Adipocyte (in vitro differentiated cells): ENCODE measurements around the gene NES.

Experiments used
- DNase-seq: peaks from one replicate; pipeline ENCODE4 v3.0.0-alpha.2; 2015; ENCODE audit warnings: low read depth
- H3K27me3 ChIP-seq: replicated peaks from 2 replicates; pipeline ENCODE4 v1.7.0; 2013; ENCODE audit warnings: mild to moderate bottlenecking, low read length, moderate library complexity; ENCODE audit not compliant: control insufficient read depth, insufficient read depth
- H3K36me3 ChIP-seq: 2 replicates; pipeline ENCODE4 v1.7.0; 2013; ENCODE audit warnings: low read length, mild to moderate bottlenecking, moderate library complexity; ENCODE audit not compliant: control insufficient read depth, insufficient read depth, severe bottlenecking
- H3K4me1 ChIP-seq: 2 replicates; pipeline ENCODE4 v1.7.0; 2013; ENCODE audit warnings: mild to moderate bottlenecking, low read length, moderate library complexity; ENCODE audit not compliant: control insufficient read depth, insufficient read depth
- H3K4me3 ChIP-seq: 2 replicates; pipeline ENCODE4 v1.7.0; 2013; ENCODE audit warnings: mild to moderate bottlenecking, low read length, moderate library complexity
- H3K9ac ChIP-seq: 2 replicates; pipeline ENCODE4 v1.7.0; 2013; ENCODE audit warnings: mild to moderate bottlenecking, low read length, moderate library complexity
- H3K9me3 ChIP-seq: 2 replicates; pipeline ENCODE4 v1.7.0; 2013; ENCODE audit warnings: mild to moderate bottlenecking, low read length, moderate library complexity; ENCODE audit not compliant: control insufficient read depth

NES gene

GRCh38 chr1:156703336-156703735 is 26.1 kb upstream of the NES start:
- DNase-seq = no peak
- Histone ChIP-seq H3K4me1 (peaks cover 56% of the 10 kb centered on the region), H3K9ac (peak overlapping the region; percentile 83), H3K9me3 (no peaks in the 10 kb centered on the region), H3K4me3 (no peak overlapping the region), H3K36me3 (peaks cover 6% of the 10 kb centered on the region), H3K27me3 (no peaks in the 10 kb centered on the region)

- H3K36me3 ChIP-seq = peaks cover 6% of the 10 kb centered on the region
- no peaks in the 10 kb centered on the region for H3K9me3 ChIP-seq
- H3K4me3 ChIP-seq = no peak overlapping the region
- no peak for DNase-seq
- no peak overlapping the region for H3K9ac ChIP-seq
- H3K27me3 ChIP-seq = no peaks in the 10 kb centered on the region
- peaks cover 33% of the 10 kb centered on the region for H3K4me1 ChIP-seq
Observed at GRCh38 chr1:156700736-156701531, 23.7 kb upstream of the NES start.

- Histone ChIP-seq H3K9ac (no peak overlapping the region), H3K4me1 (peaks cover 19% of the 10 kb centered on the region), H3K4me3 (no peak overlapping the region), H3K36me3 (peaks cover 6% of the 10 kb centered on the region), H3K27me3 (no peaks in the 10 kb centered on the region), H3K9me3 (no peaks in the 10 kb centered on the region)
- no peak for DNase-seq
Observed at GRCh38 chr1:156698995-156699394, 21.8 kb upstream of the NES start.

GRCh38 chr1:156697481-156697880 is 20.3 kb upstream of the NES start:
- DNase-seq = no peak
- Histone ChIP-seq H3K4me3 (no peak overlapping the region), H3K9ac (no peak overlapping the region), H3K27me3 (no peaks in the 10 kb centered on the region), H3K9me3 (no peaks in the 10 kb centered on the region), H3K36me3 (peaks cover 6% of the 10 kb centered on the region), H3K4me1 (peaks cover 10% of the 10 kb centered on the region)

GRCh38 chr1:156696755-156697154 is 19.5 kb upstream of the NES start:
- Histone ChIP-seq H3K4me1 (peaks cover 15% of the 10 kb centered on the region), H3K9ac (no peak overlapping the region), H3K4me3 (no peak overlapping the region), H3K27me3 (no peaks in the 10 kb centered on the region), H3K36me3 (peaks cover 6% of the 10 kb centered on the region), H3K9me3 (no peaks in the 10 kb centered on the region)
- no peak for DNase-seq

- Histone ChIP-seq H3K27me3 (no peaks in the 10 kb centered on the region), H3K4me1 (peaks cover 20% of the 10 kb centered on the region), H3K4me3 (no peak overlapping the region), H3K9me3 (no peaks in the 10 kb centered on the region), H3K36me3 (no peaks in the 10 kb centered on the region), H3K9ac (no peak overlapping the region)
- DNase-seq = no peak
Observed at GRCh38 chr1:156694690-156694962, 17.4 kb upstream of the NES start.

- DNase-seq = no peak
- Histone ChIP-seq H3K4me3 (no peak overlapping the region), H3K9ac (no peak overlapping the region), H3K4me1 (peaks cover 22% of the 10 kb centered on the region), H3K36me3 (no peaks in the 10 kb centered on the region), H3K9me3 (no peaks in the 10 kb centered on the region), H3K27me3 (no peaks in the 10 kb centered on the region)
Observed at GRCh38 chr1:156693848-156694689, 16.9 kb upstream of the NES start.

GRCh38 chr1:156692925-156693847 is 16.0 kb upstream of the NES start:
- Histone ChIP-seq H3K4me1 (peaks cover 20% of the 10 kb centered on the region), H3K9me3 (no peaks in the 10 kb centered on the region), H3K4me3 (no peak overlapping the region), H3K36me3 (no peaks in the 10 kb centered on the region), H3K27me3 (no peaks in the 10 kb centered on the region), H3K9ac (no peak overlapping the region)
- DNase-seq = no peak

- H3K9me3 ChIP-seq = no peaks in the 10 kb centered on the region
- no peak overlapping the region for H3K4me3 ChIP-seq
- peaks cover 20% of the 10 kb centered on the region for H3K4me1 ChIP-seq
- no peaks in the 10 kb centered on the region for H3K36me3 ChIP-seq
- no peaks in the 10 kb centered on the region for H3K27me3 ChIP-seq
- no peak for DNase-seq
- H3K9ac ChIP-seq = no peak overlapping the region
Observed at GRCh38 chr1:156692441-156692924, 15.3 kb upstream of the NES start.

GRCh38 chr1:156691665-156692440 is 14.6 kb upstream of the NES start:
- no peaks in the 10 kb centered on the region for H3K9me3 ChIP-seq
- DNase-seq = peak; percentile 34
- no peaks in the 10 kb centered on the region for H3K36me3 ChIP-seq
- no peaks in the 10 kb centered on the region for H3K27me3 ChIP-seq
- H3K4me3 ChIP-seq = no peak overlapping the region
- H3K9ac ChIP-seq = no peak overlapping the region
- peaks cover 20% of the 10 kb centered on the region for H3K4me1 ChIP-seq
